GM08714 (cell line): ENCODE results near the gene SLC26A3.
"Not testable (repeated sequence)": the region's sequence is repeated elsewhere in the genome, so short reads cannot be mapped to it uniquely, and the experiment has no call there.

Experiments
- H3K4me3 ChIP-seq: fragments of 200-500 bp; sonication (Bioruptor generic); 2 replicates; pipeline ENCODE4 v1.5.1; 2014; ENCODE audit warnings: mild to moderate bottlenecking, low read length, inconsistent platforms
- ZNF274 ChIP-seq: IDR thresholded peaks from 2 replicates; pipeline ENCODE4 v1.6.1; 2012; ENCODE audit warnings: mild to moderate bottlenecking, low read depth, low read length

The SLC26A3 gene

GRCh38 chr7:107803009-107803610 is at the start of gene SLC26A3:
Gene SLC26A3, minus strand, starts transcription at chr7:107803223. Its CDS starts 8,714 bp downstream, at chr7:107794509.
- no peak for TF ChIP-seq ZNF274
- H3K4me3 ChIP-seq = no peak within 1 kb of the TSS

GRCh38 chr7:107850643-107851042 is 47.6 kb upstream of the SLC26A3 start:
- H3K4me3 ChIP-seq = no peak overlapping the region
- no peak for TF ChIP-seq ZNF274

- H3K4me3 ChIP-seq = no peak overlapping the region
- no peak for TF ChIP-seq ZNF274
Measured at GRCh38 chr7:107850216-107850615, 47.2 kb upstream of the SLC26A3 start.

- H3K4me3 ChIP-seq = not testable (repeated sequence)
Measured at GRCh38 chr7:107848211-107848610, 45.2 kb upstream of the SLC26A3 start.

GRCh38 chr7:107847836-107848175 is 44.8 kb upstream of the SLC26A3 start:
- not testable (repeated sequence) for H3K4me3 ChIP-seq

GRCh38 chr7:107847168-107847835 is 44.3 kb upstream of the SLC26A3 start:
- H3K4me3 ChIP-seq = no peak overlapping the region
- no peak for TF ChIP-seq ZNF274

- H3K4me3 ChIP-seq = no peak overlapping the region
- no peak for TF ChIP-seq ZNF274
Measured at GRCh38 chr7:107846324-107846723, 43.3 kb upstream of the SLC26A3 start.

- TF ChIP-seq ZNF274 = no peak
Measured at GRCh38 chr7:107843184-107843583, 40.2 kb upstream of the SLC26A3 start.

GRCh38 chr7:107842213-107842612 is 39.2 kb upstream of the SLC26A3 start:
- TF ChIP-seq ZNF274 = no peak

More at GRCh38 chr7:107843184-107843583, 40.2 kb upstream of the SLC26A3 start:
- no peak overlapping the region for H3K4me3 ChIP-seq

GRCh38 chr7:107838816-107839565 is 36.0 kb upstream of the SLC26A3 start:
- no peak for TF ChIP-seq ZNF274
- no peak overlapping the region for H3K4me3 ChIP-seq

More at GRCh38 chr7:107842213-107842612, 39.2 kb upstream of the SLC26A3 start:
- no peak overlapping the region for H3K4me3 ChIP-seq

- no peak for TF ChIP-seq ZNF274
- H3K4me3 ChIP-seq = no peak overlapping the region
Measured at GRCh38 chr7:107838024-107838601, 35.1 kb upstream of the SLC26A3 start.

- no peak for TF ChIP-seq ZNF274
- no peak overlapping the region for H3K4me3 ChIP-seq
Measured at GRCh38 chr7:107837145-107837512, 34.1 kb upstream of the SLC26A3 start.

GRCh38 chr7:107836237-107837144 is 33.5 kb upstream of the SLC26A3 start:
- no peak overlapping the region for H3K4me3 ChIP-seq
- TF ChIP-seq ZNF274 = no peak

GRCh38 chr7:107834401-107834800 is 31.4 kb upstream of the SLC26A3 start:
- no peak for TF ChIP-seq ZNF274
- H3K4me3 ChIP-seq = no peak overlapping the region
